MCF 10A (cell line): ENCODE measurements around the gene SDC4. TPM values are rescaled to one million over a fixed set of nuclear protein-coding genes. Genes with fewer than 3 reads are reported as not detected.

ENCODE experiments used
- BruUV-seq: library from RNA; stranded (reverse); fragments of 400-500 nt; replicated peaks from 2 replicates; lab custom pipeline; 2021; lab: Mats Ljungman, UMichigan
- CTCF ChIA-PET: fragments of 300-600 bp; sonication (Branson Sonifier 250); formaldehyde crosslinking; extraction: SDS; loops from one replicate; lab custom pipeline; 2021; ENCODE audit warnings: antibody characterized with exemption, inconsistent platforms; lab: Yijun Ruan, JAX
- POLR2A ChIA-PET: fragments of 300-600, 350-650 bp; sonication (Branson Sonifier 250); formaldehyde crosslinking; extraction: SDS; loops from one replicate; lab custom pipeline; 2020; ENCODE audit warnings: antibody characterized with exemption, inconsistent platforms; lab: Yijun Ruan, JAX
- DNase-seq: peaks from one replicate; pipeline ENCODE4 v3.0.0-alpha.2; 2018; ENCODE audit not compliant: unreplicated experiment
- H3K27ac Mint-ChIP-seq: one replicate; pipeline ENCODE4 v1.8.0; 2022; ENCODE audit warnings: mild to moderate bottlenecking, low read depth, mixed read lengths; ENCODE audit not compliant: unreplicated experiment
- H3K27me3 Mint-ChIP-seq: one replicate; pipeline ENCODE4 v1.8.0; 2022; ENCODE audit warnings: mixed read lengths; ENCODE audit not compliant: insufficient read depth, unreplicated experiment
- H3K36me3 Mint-ChIP-seq: one replicate; pipeline ENCODE4 v1.8.0; 2022; ENCODE audit warnings: mild to moderate bottlenecking, moderate library complexity, mixed read lengths; ENCODE audit not compliant: insufficient read depth, unreplicated experiment
- H3K4me1 Mint-ChIP-seq: one replicate; pipeline ENCODE4 v1.8.0; 2022; ENCODE audit warnings: mixed read lengths; ENCODE audit not compliant: insufficient read depth, unreplicated experiment
- H3K4me3 Mint-ChIP-seq: one replicate; pipeline ENCODE4 v1.8.0; 2022; ENCODE audit warnings: mild to moderate bottlenecking, moderate library complexity, mixed read lengths; ENCODE audit not compliant: unreplicated experiment
- H3K9me3 Mint-ChIP-seq: one replicate; pipeline ENCODE4 v1.8.0; 2022; ENCODE audit warnings: mixed read lengths; ENCODE audit not compliant: unreplicated experiment
- intact Hi-C: fragments of 100-400 bp; cut with micrococcal nuclease; formaldehyde crosslinking; loops from 2 replicates; pipeline ENCODE4 v1.14.1; 2022
- total RNA-seq: library from RNA; stranded (reverse); gene quantifications from 2 replicates; pipeline ENCODE4 v1.2.3, GENCODE V29; 2022
- TF ChIP-seq, protein P1 (sequence below): fragments of 200-600 bp; IDR thresholded peaks from one replicate; pipeline ENCODE4 v1.8.0; 2022; ENCODE audit warnings: antibody characterized with exemption, mild to moderate bottlenecking; ENCODE audit not compliant: unreplicated experiment

SDC4 gene
- total RNA-seq, 1 experiment from 2014 or later = 209 TPM

DNA sequence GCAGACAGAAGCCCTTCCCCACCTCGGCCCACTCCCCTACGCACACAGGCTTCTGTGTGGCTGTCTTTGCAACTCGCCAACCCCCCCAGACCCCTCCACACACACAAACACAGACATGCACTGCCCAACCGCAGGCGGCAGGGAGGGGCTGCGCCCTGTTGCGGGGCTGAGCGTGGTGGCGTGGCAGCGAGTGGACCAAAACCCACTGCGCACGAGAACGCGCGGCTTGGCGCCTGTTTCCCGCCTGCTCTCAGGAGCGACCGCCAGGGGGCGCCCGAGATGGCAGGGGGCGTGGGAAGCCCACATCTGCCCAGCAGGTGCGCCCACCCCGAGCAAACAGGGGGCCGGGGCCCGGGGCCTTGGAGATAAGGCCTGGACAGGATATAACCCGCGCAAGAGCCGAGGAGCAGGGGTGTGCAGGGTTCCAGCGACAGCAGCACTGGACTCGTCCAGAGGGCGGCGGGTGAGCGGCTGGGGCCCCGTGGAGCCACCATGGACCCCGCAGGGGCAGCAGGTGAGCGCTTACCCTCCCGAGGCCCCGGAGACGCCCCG is 41.7 kb downstream of the SDC4 start, which contains the start of gene RBPJL:
TSS of gene RBPJL (plus strand) at position 410 of the 552 bp plus-strand sequence. CDS start at position 493, 83 bp downstream.
- Mint-ChIP-seq H3K4me3 (no peak within 1 kb of the TSS), H3K27me3 (no peaks in the 10 kb centered on the region), H3K9me3 (no peaks in the 10 kb centered on the region), H3K36me3 (no peaks in the 10 kb centered on the region), H3K27ac (no peak within 1 kb of the TSS), H3K4me1 (no peaks in the 10 kb centered on the region)
- POLR2A ChIA-PET = no interaction called here
- TF ChIP-seq, protein P1, sequence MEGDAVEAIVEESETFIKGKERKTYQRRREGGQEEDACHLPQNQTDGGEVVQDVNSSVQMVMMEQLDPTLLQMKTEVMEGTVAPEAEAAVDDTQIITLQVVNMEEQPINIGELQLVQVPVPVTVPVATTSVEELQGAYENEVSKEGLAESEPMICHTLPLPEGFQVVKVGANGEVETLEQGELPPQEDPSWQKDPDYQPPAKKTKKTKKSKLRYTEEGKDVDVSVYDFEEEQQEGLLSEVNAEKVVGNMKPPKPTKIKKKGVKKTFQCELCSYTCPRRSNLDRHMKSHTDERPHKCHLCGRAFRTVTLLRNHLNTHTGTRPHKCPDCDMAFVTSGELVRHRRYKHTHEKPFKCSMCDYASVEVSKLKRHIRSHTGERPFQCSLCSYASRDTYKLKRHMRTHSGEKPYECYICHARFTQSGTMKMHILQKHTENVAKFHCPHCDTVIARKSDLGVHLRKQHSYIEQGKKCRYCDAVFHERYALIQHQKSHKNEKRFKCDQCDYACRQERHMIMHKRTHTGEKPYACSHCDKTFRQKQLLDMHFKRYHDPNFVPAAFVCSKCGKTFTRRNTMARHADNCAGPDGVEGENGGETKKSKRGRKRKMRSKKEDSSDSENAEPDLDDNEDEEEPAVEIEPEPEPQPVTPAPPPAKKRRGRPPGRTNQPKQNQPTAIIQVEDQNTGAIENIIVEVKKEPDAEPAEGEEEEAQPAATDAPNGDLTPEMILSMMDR = peak; percentile 85
- no TSS peak for BruUV-seq
- no peak for DNase-seq
- CTCF ChIA-PET = interaction anchor here (0.7 to 1.3 kb wide), 6 partner anchors 8 to 241 kb away, joined by 3 to 4 read pairs (median 3); no protein-coding TSS in a partner anchor
- intact Hi-C loops = no loop called here

DNA sequence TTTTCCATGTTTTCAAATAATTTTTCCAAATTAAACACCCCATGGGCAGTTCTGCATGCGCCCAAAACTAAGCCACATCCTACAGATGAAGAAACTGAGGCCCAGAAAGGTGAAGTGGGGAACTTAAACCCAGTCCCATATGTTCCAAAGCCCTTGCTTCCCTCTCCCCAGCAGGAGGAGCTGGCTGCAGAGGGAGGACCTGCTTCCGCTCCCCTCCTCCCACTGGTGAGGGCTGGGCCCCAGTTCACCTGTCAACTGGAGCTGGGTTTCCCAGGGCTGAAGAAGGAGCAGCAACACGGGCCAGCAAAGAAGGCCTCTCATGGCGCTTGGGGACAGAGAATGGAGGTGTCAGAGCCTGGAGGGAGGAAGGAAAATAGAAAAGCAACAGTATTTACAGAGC is 43.0 kb downstream of the SDC4 start:
- no TSS peak for BruUV-seq
- H3K36me3 Mint-ChIP-seq = no peaks in the 10 kb centered on the region
- TF ChIP-seq, protein P1 = no peak
- H3K27ac Mint-ChIP-seq = no peak overlapping the region
- intact Hi-C loops = no loop called here
- POLR2A ChIA-PET = interaction anchor here (0.7 kb wide), 1 partner anchor 320 kb away, joined by 3 read pairs; no protein-coding TSS in a partner anchor
- H3K27me3 Mint-ChIP-seq = no peaks in the 10 kb centered on the region
- CTCF ChIA-PET = interaction anchor here (0.6 to 6.1 kb wide), 12 partner anchors 9 to 1079 kb away, joined by 3 to 104 read pairs (median 4); no protein-coding TSS in a partner anchor
- no peaks in the 10 kb centered on the region for H3K9me3 Mint-ChIP-seq
- no peak overlapping the region for H3K4me3 Mint-ChIP-seq
- no peaks in the 10 kb centered on the region for H3K4me1 Mint-ChIP-seq
- no peak for DNase-seq

DNA sequence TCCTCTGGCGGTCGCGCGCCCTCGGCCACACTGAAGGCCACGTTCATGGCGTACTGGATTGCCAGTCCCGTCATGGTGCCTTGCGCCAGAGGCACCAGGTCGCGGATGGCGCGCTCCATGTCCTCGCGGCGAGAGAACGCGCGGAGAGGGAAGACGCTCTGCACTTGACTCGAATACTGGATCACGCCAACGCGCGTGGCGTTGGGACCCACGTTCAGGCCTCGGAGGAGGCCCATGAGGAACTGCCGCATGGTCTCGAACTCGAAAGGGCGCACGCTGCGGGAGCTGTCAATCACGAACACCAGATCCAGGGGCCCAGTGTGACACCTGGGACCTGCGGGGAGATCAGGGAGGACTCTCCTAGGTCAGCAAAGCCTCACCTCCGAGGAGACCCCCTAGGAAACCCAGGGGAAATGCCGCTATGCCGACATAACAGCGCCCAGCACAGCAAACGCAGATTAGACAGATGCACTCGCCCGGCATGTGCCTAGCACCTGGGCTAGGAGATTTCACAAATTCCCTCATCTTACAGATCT is 43.7 kb downstream of the SDC4 start:
- Mint-ChIP-seq H3K9me3 (no peaks in the 10 kb centered on the region), H3K4me3 (no peak overlapping the region), H3K27ac (no peak overlapping the region), H3K27me3 (no peaks in the 10 kb centered on the region), H3K36me3 (no peaks in the 10 kb centered on the region), H3K4me1 (no peaks in the 10 kb centered on the region)
- POLR2A ChIA-PET = no interaction called here
- TF ChIP-seq, protein P1 = no peak
- CTCF ChIA-PET = interaction anchor here (0.8 to 6.1 kb wide), 8 partner anchors 12 to 293 kb away, joined by 3 to 104 read pairs (median 4); no protein-coding TSS in a partner anchor
- no peak for DNase-seq
- intact Hi-C loops = no loop called here
- BruUV-seq = no TSS peak
